ENCODE data around the gene HMCN2. TPM values are rescaled to one million over a fixed set of nuclear protein-coding genes. Genes with fewer than 3 reads are reported as not detected.

HMCN2 gene
- total RNA-seq, 1 experiment from 2014 or later = not detected

GRCh38 chr9:130321539-130321938, 56.0 kb downstream of the HMCN2 start:
- no peak overlapping the region for H3K4me3 Mint-ChIP-seq (ENCODE audit: unreplicated experiment)
- H3K27ac Mint-ChIP-seq (ENCODE audit: low read depth, unreplicated experiment) = no peak overlapping the region
- no peaks in the 10 kb centered on the region for H3K9me3 Mint-ChIP-seq (ENCODE audit: unreplicated experiment)
- TF ChIP-seq CTCF (IDR thresholded peaks at IDR 0.05; ENCODE audit: unreplicated experiment) = no peak
- ChIA-PET CTCF (interaction anchor here (0.6 kb wide), 1 partner anchor 116 kb away, joined by 3 read pairs; no protein-coding TSS in a partner anchor), POLR2A (no interaction called here)
- intact Hi-C loops (cut with micrococcal nuclease) = no loop called here
- no peak for DNase-seq (ENCODE audit: unreplicated experiment)
- H3K36me3 Mint-ChIP-seq (ENCODE audit: insufficient read depth, unreplicated experiment) = no peaks in the 10 kb centered on the region
- H3K27me3 Mint-ChIP-seq (ENCODE audit: insufficient read depth, unreplicated experiment) = peaks cover 78% of the 10 kb centered on the region
- no peaks in the 10 kb centered on the region for H3K4me1 Mint-ChIP-seq (ENCODE audit: insufficient read depth, unreplicated experiment)
- no TSS peak for BruUV-seq (replicated peaks)

- CTCF ChIA-PET = interaction anchor here (0.6 kb wide), 1 partner anchor 230 kb away, joined by 3 read pairs; no protein-coding TSS in a partner anchor
- H3K27me3 Mint-ChIP-seq (ENCODE audit: insufficient read depth, unreplicated experiment) = peaks cover 75% of the 10 kb centered on the region
- no peaks in the 10 kb centered on the region for H3K36me3 Mint-ChIP-seq (ENCODE audit: insufficient read depth, unreplicated experiment)
- no peak overlapping the region for H3K4me3 Mint-ChIP-seq (ENCODE audit: unreplicated experiment)
- no peaks in the 10 kb centered on the region for H3K9me3 Mint-ChIP-seq (ENCODE audit: unreplicated experiment)
- no peak for TF ChIP-seq CTCF (IDR thresholded peaks at IDR 0.05; ENCODE audit: unreplicated experiment)
- BruUV-seq (replicated peaks) = no TSS peak
- DNase-seq (ENCODE audit: unreplicated experiment) = no peak
- no peaks in the 10 kb centered on the region for H3K4me1 Mint-ChIP-seq (ENCODE audit: insufficient read depth, unreplicated experiment)
- H3K27ac Mint-ChIP-seq (ENCODE audit: low read depth, unreplicated experiment) = no peak overlapping the region
- intact Hi-C loops (cut with micrococcal nuclease) = no loop called here
- POLR2A ChIA-PET = interaction anchor here (0.6 to 0.8 kb wide), 2 partner anchors 125 to 129 kb away, joined by 3 to 5 read pairs; no protein-coding TSS in a partner anchor
These were observed 57.6 kb downstream of the HMCN2 start for GRCh38 chr9:130323051-130323745.

- ChIA-PET POLR2A (no interaction called here), CTCF (interaction anchor here (0.8 to 0.9 kb wide), 2 partner anchors 8 to 202 kb away, joined by 3 read pairs; no protein-coding TSS in a partner anchor)
- Mint-ChIP-seq H3K9me3 (ENCODE audit: unreplicated experiment) (no peaks in the 10 kb centered on the region), H3K4me3 (ENCODE audit: unreplicated experiment) (no peak overlapping the region), H3K36me3 (ENCODE audit: insufficient read depth, unreplicated experiment) (no peaks in the 10 kb centered on the region), H3K27me3 (ENCODE audit: insufficient read depth, unreplicated experiment) (peaks cover 84% of the 10 kb centered on the region), H3K27ac (ENCODE audit: low read depth, unreplicated experiment) (no peak overlapping the region), H3K4me1 (ENCODE audit: insufficient read depth, unreplicated experiment) (no peaks in the 10 kb centered on the region)
- no peak for TF ChIP-seq CTCF (IDR thresholded peaks at IDR 0.05; ENCODE audit: unreplicated experiment)
- no TSS peak for BruUV-seq (replicated peaks)
- no peak for DNase-seq (ENCODE audit: unreplicated experiment)
- intact Hi-C loops (cut with micrococcal nuclease) = no loop called here
These were observed 60.4 kb downstream of the HMCN2 start for GRCh38 chr9:130325921-130326320.

- Mint-ChIP-seq H3K4me3 (ENCODE audit: unreplicated experiment) (no peak overlapping the region), H3K27me3 (ENCODE audit: insufficient read depth, unreplicated experiment) (peaks cover 84% of the 10 kb centered on the region), H3K36me3 (ENCODE audit: insufficient read depth, unreplicated experiment) (no peaks in the 10 kb centered on the region), H3K4me1 (ENCODE audit: insufficient read depth, unreplicated experiment) (no peaks in the 10 kb centered on the region), H3K27ac (ENCODE audit: low read depth, unreplicated experiment) (no peak overlapping the region), H3K9me3 (ENCODE audit: unreplicated experiment) (no peaks in the 10 kb centered on the region)
- BruUV-seq (replicated peaks) = no TSS peak
- intact Hi-C loops (cut with micrococcal nuclease) = no loop called here
- TF ChIP-seq CTCF (IDR thresholded peaks at IDR 0.05; ENCODE audit: unreplicated experiment) = peak; percentile 38
- ChIA-PET POLR2A (no interaction called here), CTCF (no interaction called here)
- DNase-seq (ENCODE audit: unreplicated experiment) = no peak
These were observed 61.7 kb downstream of the HMCN2 start for GRCh38 chr9:130327070-130327780.
